Embryonic facial prominence (tissue), 1 donor: Measurements from ENCODE around the gene ANKRD40.
"Not testable (repeated sequence)": the region's sequence is repeated elsewhere in the genome, so short reads cannot be mapped to it uniquely, and the experiment has no call there.

Experiments used
- DNase-seq: peaks from one replicate; pipeline ENCODE4 v3.0.0-alpha.2; 2016; ENCODE audit errors: extremely low spot score

The ANKRD40 gene

DNA sequence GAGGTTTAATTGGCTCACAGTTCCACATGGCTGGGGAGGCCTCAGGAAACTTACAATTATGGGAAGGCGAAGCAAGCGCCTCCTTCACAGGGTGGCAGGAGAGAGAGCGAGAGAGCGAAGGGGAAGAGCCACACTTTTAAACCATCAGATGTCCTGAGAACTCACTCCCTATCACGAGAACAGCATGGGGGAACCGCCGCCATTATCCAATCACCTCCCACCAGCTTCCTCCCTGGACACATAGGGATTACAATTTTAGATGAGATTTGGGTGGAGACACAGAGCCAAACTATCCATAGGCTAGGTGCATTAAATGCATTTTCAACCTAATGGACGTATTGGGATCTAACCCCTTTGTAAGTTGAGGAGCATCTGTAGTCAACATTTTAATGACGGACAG lies 4.9 kb upstream of the ANKRD40 start:
- DNase-seq, result no peak

DNA sequence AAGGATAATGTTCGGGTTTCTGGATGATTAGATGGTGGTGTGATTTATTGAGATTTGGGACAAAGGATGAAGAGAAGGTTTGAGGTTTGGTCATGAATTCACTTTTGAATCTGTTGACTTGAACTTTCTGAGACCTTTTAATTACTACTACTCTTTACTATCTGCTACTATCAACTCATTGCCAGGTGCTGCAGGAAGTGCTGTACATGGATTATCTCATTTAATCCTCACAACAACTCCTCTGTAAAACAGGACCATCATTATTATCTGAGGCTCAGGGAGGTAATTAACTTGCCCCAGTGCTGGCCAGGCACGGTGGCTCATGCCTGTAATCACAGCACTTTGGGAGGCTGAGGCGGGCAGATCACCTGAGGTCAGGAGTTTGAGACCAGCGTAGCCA lies 2.9 kb upstream of the ANKRD40 start:
- DNase-seq, result no peak

DNA sequence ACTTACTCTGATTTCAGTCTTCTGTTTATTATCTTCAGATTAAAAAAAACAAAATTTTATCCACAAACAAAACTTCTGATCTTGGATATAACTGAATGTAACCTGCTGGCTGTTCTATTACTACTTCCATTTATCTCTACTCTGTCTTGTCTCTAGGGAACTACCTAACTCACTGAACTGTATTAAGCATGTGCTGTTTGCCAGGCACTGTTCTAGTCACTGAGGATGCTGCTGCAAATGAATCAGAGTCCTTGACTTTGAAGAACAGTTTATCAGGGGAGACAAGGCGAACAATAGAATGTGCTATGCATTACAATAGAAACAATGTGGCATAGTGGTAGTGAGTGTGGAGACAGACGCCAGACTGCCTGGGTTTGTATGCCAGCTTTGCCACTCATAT lies 2.3 kb upstream of the ANKRD40 start:
- DNase-seq, result no peak

DNA sequence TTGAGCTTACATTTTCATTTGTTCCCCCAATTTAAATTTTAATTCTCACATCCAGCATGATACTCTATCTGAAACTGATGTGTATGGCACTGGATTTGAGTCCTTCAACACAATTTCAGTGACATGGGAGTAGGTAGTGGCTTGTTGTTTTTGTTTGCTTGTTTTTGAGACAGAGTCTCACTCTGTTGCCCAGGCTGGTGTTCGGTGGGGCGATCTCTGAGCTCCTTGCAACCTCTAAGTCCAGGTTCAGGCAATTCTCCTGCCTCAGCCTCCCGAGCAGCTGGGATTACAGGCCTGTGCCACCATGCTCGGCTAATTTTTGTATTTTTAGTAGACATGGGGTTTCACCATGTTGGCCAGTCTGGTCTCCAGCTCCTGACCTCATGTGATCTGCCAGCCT lies 1.3 kb upstream of the ANKRD40 start:
- DNase-seq, result not testable (repeated sequence)

DNA sequence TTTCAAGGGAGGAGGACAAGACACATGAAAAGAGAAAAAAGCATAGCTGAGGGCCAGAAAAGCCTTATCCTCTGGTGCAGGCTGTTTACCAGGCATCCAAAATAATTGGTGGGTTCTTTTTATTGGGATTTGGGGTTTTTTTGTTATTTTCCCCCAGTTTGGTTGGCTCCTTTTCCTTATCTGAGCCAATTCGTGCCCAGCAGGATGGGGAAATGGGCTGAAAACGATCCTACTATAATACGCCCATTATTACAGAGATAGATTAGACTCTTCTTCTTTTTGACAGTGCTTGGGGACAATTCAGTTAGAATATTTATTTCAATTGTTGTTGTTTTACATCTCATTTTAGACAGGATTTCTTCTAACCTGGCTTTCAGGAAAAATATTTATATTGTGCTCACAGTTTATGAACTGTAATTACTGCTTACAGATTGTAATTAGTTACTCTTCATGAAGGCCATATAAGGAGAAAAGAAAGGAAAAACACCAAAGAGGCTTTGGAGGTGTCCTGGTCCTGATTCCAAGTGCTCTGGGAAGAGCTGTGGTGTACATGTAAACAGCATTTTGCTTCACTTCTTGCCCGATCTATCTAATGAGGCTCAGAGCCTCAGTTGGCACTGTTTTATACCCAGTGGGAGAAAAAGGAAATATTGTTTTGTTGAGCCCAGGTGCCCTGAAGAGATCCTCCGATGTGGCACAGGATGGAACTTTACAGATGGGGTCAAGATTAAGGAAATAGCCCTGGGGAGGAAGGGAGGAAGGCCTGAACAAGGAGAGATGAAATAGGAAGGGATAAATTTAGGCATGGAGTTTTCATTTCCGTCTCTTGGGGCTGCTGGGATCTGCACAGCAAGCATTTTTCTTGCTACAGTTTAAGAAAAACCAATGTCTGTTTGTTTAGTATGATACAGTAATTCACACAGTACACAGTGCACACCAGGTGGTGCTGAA lies 611 bp upstream of the ANKRD40 start:
- no peak for DNase-seq

DNA sequence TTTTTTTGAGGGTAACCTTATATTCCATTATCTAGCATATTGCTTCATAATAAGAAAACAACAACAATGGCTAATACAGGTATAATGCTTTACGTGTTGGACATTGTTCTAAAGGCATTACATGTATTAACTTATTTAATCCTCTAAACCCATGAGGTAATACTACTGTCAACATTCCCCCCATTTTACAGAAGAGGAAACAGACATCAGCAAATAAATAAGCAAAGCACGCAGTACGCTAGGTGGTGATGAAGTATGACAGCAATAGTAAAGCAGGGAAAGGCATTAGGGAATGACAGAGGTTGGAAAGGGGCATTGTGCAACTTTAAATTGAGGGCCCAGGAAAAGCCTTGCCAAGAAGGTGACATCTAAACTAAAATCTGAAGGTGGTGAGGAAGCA lies 4.6 kb downstream of the ANKRD40 start:
- DNase-seq, result no peak

DNA sequence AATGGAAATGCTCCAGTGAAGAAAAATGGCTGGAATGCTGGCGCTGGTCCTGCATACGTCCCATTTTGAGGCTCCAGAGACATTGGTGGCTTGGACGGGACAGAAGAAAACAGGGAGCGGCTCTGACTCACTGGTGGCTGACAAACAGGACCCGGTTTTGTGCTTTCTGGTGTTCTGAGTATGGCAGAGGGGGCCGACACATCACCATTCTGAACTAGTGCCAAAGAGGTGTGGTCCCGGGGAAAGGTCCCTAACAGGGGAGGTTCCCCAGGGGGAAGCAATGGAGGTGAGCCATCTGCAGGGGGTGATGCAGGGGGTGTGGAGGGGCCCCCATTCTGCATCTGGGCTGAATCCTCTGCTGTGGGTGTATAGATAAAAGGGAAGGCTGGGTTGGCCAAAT lies 8.3 kb downstream of the ANKRD40 start:
- DNase-seq, result no peak

DNA sequence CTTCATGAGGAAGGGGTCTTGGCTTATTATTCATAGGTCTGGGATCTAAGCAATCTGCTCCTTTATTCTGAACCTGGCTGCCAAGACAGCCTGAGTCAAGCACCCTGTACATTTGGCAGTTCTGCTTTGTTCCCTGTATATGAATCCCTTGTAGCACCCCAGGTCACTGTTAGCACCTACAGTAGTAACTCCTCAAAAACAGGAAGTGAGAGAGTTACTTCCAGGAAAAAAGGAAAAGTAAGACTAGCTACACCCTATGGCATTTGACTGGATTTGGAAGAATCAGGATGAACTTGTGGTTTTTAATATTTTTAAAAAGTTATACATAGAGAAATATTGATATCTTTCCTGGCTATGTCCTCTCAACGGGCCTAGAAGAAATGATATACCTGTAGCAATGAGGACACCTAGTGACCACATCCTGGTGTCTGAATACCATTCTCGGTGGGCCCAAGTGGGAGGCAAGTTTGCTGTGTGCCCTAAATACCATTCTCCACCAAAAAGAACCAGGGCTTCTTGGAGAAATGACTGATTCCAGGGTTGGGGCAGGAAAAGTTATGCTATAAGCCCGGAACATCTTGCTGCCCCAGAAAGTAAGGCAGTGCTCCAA lies 9.9 kb downstream of the ANKRD40 start:
- no peak for DNase-seq

DNA sequence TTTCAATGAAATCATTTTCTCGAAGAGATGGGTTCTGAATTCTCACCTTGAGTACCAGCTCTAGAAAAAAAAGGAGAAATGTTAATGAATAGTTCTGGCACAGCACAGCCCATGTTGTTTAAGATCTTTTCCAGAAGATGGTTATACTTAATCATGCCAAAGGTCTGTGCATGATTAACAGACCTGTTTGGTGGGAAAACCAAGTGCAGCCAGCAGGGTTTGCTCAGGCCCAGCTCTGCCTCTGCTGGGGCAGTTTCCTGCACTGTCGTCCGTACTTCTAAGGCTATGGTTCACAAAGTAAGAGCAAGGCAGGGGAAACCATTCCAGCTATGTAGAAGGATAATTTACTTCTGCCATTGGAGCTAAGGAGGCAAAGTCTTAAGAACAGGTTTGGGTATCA lies 10.7 kb downstream of the ANKRD40 start:
- DNase-seq, result no peak

DNA sequence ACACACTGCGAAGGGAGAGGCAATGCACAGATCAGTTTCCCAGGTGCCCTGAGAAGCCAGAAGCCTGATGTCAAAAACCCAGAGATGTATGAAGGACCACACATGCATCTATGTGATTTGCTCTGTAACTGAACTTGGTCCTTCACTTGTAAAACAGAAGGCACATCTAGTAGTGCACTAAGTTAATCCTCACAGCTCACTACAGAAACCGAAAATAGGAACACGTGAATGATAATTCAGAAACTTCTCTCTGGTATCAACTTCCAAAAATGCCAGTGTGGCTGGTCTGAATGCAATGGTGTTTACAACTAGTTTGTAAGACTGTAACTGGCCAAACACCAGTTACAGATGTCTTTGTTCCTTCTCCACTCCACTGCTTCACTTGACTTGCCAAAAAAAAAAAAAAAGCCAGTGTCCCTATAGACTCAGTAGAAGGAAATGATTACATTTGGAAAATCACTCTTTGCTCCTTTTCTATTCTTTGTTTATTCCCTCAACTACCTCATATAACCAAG lies 11.3 kb downstream of the ANKRD40 start:
- no peak for DNase-seq

DNA sequence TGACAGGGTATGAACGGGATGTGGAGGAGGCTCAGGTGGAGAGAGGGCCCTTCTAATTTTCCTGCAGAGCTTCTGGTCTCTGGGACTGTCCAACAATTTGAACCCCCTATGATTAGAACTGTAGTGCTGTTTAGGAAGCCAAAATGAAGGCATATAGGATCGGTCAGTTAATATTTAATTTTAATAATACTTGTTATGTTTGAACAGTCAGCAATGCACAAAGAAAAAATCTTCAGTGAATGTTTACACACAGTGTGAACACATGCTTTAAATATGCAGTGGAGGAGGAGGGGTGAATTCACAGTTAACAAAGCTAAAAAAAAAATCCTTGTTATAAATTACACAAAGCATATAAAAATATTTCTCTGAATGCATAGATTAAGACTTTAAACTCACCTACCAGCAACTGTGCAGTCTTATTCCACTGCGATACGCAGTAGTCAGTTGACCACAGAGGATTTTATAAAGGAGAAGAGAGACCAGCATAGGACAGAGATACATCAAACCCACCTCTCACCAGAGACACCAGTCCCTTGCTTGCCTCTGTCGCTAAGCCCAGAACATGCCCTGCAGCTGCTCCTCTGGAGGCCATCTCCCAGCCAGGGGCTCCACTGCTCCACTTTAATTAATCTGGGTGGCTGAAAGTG lies 14.6 kb downstream of the ANKRD40 start:
- no peak for DNase-seq

DNA sequence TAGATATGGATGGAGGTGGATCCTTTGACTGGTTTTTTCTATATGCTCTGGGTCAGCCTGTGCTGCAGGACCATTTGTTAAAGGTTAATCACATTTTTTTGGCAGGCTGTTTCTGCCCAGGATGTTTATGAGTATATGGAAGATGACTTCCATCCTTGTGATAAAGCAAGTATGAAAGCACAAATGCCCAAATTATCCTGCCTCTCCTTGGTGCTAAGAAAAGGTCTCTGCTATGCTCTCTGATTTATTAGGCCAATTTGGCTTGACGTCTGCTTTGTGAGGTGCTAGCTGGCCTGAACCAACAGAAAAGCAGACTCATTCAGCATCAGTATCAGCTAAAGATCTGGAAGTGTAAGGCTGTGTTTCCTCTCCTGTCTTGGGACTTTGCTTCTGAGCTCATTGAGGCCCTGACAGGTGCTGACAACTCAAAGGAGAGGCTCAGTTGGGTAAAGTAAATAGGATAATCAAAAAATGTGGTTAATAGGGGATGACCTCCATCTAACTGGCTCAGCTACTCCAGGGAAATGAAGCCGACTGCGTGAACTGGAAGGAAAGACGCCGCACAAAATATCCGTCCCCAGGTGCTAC lies 15.2 kb downstream of the ANKRD40 start:
- no peak for DNase-seq

DNA sequence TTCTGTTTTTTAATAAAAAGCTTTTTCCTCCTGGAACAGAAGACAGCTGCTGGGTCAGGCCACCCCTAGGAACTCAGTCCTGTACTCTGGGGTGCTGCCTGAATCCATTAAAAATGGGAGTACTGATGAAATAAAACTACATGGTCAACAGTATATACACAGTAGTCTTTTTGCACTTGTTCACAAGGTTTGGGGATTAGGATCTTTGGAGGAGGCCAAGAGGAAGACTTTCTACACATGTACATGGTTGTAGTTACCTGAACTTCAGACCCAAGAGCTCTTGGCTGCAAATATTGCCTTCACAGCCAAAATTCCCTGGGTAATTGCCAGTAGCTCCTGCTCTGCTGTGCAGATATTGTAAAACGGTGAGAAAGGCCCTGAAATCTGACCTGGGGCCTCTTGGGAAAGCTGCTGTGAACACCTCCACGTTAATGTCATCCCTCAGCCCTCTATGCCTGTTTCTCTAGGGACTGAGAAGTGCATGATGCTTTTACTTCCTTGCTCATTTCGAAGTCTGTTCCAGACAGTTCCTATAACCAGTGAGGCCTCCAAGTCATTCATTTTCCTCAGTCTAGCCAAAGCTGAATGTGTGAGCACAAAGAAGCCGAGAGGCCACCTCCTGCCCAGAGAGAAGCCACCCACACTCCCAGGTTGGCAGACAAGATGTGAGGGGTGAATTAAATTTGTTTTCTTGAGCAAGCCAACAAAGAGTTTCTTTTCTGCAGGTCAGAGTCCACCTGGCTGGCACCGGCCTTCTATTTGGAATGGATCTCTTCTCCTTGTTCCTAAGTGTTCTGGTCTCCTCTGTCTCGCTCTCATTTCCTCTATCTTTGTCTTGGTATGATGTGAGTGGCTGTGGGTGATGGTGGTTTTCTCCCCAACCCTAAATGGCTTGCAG lies 15.9 kb downstream of the ANKRD40 start:
- DNase-seq, result no peak

DNA sequence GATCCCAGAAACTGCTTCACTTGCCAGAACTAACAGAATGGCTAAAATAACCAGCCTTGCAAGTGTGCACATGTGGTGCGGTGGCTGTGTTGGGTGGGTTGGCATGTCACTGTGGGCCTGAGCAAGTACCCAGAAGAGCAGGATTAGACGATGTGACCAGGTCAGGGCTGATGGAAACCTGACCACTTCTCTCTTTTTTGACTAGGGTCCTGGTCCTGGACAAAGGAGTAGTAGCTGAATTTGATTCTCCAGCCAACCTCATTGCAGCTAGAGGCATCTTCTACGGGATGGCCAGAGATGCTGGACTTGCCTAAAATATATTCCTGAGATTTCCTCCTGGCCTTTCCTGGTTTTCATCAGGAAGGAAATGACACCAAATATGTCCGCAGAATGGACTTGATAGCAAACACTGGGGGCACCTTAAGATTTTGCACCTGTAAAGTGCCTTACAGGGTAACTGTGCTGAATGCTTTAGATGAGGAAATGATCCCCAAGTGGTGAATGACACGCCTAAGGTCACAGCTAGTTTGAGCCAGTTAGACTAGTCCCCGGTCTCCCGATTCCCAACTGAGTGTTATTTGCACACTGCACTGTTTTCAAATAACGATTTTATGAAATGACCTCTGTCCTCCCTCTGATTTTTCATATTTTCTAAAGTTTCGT lies 16.7 kb downstream of the ANKRD40 start:
- DNase-seq, result no peak

DNA sequence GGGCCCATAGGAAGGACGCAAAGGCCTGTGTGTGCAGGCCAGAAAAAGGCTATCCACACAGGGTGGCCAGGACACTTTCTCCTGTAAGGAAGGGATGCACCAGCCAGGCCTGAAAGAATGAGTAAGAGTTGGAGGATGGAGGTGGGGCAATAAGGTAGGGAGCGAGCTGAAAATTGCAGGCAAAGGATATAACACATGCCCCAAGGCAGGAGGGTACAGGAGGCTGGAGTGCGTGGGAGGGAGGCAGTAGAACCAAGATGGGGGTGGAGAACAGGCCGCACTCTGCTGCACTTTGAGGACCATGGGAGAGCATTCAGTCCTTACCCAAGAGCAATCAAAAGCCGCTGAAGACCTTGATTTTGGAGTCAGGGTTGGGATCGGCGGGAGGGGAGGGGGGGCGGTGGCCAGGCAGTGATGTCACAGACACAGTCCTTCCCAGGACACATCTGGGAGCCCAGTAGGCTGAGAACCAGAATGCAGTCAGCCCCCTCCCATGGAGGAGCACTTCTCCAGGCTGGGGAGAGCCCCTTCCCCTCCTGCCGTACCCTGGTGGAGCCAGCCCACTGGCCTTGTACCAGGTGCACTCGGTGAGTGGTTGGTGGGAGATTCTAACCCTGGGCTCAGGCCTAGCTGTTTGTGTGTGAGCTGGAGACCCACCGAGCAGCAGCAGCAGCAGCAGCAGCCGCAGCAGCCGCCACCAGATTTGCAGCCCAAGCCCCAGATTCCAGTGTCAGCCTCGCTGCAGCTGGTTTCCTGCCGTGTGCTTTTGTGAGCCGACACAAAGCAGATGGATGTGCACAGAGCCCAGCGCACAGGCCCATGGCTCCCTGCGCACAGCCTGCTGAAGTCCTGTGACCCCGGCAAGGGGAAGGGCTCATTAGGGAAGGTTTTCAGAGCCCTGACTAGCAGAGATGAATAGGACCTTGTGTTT lies 17.5 kb downstream of the ANKRD40 start:
- DNase-seq, result no peak

DNA sequence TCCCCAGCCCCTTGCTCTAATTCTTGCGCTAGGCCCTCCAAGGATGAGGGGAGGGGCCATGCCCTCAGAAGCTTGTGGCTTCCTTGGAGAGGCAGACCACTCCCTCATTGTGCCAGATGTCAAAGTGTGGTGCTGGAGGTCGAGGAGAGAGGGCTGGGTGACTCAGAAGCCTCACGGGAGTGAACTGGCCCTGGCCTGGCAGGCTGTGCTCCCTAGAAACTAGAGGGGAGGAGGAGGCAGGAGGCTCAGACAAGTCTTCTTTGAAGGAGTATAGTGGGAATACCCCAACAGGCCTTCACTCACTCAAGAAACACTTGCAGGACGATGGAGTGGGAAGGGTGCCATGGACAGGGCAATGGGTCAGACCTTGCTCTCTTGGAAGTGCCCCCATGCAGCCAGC lies 18.5 kb downstream of the ANKRD40 start:
- DNase-seq, result no peak

DNA sequence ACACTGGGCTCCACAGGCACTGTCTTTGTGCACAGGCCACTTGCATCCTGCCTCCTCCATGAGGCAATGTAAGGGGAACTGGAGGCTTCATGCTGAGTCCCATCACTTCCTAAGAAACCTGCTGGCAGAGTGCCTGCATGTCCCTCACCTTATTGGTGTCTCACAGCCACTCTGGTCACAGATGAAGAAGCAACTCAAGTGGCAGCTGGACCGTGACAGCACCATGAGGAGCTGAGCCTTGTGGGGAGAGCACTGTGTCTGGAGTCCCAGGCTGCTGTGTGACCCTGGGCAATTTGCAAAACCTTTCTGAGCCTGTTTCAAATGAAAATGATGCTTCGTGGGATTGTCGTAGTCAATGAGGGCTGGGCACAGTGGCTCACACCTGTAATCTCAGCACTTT lies 19.5 kb downstream of the ANKRD40 start:
- no peak for DNase-seq

DNA sequence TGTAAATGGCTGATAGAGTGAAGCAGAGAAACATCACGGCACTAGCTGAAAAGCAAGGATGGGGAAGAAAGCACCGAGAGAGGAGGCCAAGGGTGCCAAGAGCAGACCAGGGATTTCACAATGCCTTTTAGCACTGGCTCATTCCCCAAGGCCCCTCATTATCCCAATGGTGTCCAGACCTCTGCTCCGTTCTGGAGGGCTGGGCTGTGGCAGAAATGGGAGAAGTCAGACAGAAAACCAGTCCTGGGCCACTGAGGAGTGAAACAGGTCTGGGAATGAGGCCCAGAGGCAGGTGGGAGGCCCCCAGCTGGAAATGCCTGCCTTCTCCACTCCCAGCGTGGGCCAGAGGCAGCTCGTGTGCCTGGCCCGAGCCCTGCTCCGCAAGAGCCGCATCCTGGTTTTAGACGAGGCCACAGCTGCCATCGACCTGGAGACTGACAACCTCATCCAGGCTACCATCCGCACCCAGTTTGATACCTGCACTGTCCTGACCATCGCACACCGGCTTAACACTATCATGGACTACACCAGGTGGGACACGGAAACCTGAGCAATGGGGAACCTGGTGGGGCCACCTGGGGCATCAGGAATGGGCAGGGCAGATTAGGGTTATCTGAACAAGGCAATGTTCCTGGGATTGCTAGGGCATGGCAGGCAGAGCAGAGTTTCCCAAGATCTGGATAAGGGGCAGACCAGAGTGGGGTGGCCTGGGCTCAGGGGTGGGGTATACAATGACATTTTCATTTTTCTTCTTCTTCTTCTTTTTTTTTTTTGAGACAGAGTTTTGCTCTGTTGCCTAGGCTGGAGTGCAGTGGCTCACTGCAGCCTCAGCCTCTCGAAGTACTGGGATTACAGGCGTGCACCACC lies 20.3 kb downstream of the ANKRD40 start:
- DNase-seq, result no peak
